ENCODE data around the gene TMEM97. TPM values are rescaled to one million over a fixed set of nuclear protein-coding genes. Genes with fewer than 3 reads are reported as not detected.
"Not testable (repeated sequence)": the region's sequence is repeated elsewhere in the genome, so short reads cannot be mapped to it uniquely, and the experiment has no call there.

TMEM97 gene
- total RNA-seq, 1 donor from 2014 or later, result 16.1 TPM

DNA sequence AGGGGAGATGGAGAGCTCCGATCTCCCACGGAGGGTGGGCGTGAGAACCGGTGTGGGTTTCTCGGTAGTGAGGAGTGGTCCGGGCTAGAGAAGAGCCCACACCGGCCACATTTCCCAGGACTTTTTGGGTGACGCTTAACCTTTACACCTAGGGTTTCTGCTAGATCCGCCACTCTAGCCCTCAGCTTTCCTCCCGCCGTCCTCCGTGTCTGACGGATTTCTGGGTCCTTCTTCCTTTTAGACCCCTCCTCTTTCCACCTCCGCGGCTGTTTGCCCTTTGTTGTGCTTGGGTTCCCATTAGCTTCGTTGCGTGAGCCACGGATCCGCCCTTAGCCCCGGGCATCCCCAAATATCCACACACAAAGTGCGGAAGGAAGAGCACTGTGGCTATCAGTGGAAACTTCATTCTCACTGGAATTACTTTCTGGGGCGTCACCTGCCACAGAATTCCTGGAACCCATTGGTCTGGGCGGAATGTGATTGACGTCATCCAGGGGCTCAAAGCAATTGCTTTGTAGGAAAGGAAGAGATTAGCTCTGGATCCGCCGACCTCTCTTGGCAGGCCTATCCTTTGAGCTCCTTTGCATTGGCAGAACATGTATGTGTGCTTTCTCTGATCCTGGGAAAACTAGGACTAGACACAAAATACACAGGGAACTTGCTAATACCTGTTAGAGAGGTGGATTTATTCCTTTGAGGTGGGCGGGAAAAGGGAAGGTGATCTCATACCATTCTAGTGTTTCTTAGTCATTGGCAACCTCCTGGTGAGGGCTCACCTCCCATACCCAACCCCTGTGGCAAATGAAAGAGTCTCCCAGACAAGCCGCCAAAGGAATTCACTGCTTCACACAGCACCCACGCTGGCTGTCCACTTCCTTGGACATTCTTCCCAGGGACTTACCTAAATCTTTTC lies 17.2 kb downstream of the TMEM97 start:
- CTCF ChIA-PET, result interaction anchor here (1.4 to 1.5 kb wide), 2 partner anchors 80 to 531 kb away, joined by 5 to 8 read pairs; no protein-coding TSS in a partner anchor
- Mint-ChIP-seq H3K27me3 (no peaks in the 10 kb centered on the region), H3K9me3 (no peaks in the 10 kb centered on the region), H3K27ac (peak overlapping the region; percentile 89), H3K4me1 (peaks cover 37% of the 10 kb centered on the region), H3K36me3 (ENCODE audit: low read depth) (peaks cover 32% of the 10 kb centered on the region), H3K4me3 (peak overlapping the region; percentile 96)
- TF ChIP-seq, protein P1, sequence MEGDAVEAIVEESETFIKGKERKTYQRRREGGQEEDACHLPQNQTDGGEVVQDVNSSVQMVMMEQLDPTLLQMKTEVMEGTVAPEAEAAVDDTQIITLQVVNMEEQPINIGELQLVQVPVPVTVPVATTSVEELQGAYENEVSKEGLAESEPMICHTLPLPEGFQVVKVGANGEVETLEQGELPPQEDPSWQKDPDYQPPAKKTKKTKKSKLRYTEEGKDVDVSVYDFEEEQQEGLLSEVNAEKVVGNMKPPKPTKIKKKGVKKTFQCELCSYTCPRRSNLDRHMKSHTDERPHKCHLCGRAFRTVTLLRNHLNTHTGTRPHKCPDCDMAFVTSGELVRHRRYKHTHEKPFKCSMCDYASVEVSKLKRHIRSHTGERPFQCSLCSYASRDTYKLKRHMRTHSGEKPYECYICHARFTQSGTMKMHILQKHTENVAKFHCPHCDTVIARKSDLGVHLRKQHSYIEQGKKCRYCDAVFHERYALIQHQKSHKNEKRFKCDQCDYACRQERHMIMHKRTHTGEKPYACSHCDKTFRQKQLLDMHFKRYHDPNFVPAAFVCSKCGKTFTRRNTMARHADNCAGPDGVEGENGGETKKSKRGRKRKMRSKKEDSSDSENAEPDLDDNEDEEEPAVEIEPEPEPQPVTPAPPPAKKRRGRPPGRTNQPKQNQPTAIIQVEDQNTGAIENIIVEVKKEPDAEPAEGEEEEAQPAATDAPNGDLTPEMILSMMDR (IDR thresholded peaks at IDR 0.05), result no peak
- POLR2A ChIA-PET, result interaction anchor here (0.6 to 4.3 kb wide), 19 partner anchors 9 to 1668 kb away, joined by 3 to 110 read pairs (median 3); partner anchors contain the start of genes ALDOC, BLTP2, POLDIP2 and RPL23A
- ATAC-seq (ENCODE audit: low read depth) (no peak), DNase-seq (no peak)
- intact Hi-C loops (cut with micrococcal nuclease), result loop anchor here (1.0 to 2.0 kb wide), 8 partner anchors 17 to 530 kb away; partner anchors contain the start of genes LYRM9, POLDIP2, SARM1 and SLC46A1

DNA sequence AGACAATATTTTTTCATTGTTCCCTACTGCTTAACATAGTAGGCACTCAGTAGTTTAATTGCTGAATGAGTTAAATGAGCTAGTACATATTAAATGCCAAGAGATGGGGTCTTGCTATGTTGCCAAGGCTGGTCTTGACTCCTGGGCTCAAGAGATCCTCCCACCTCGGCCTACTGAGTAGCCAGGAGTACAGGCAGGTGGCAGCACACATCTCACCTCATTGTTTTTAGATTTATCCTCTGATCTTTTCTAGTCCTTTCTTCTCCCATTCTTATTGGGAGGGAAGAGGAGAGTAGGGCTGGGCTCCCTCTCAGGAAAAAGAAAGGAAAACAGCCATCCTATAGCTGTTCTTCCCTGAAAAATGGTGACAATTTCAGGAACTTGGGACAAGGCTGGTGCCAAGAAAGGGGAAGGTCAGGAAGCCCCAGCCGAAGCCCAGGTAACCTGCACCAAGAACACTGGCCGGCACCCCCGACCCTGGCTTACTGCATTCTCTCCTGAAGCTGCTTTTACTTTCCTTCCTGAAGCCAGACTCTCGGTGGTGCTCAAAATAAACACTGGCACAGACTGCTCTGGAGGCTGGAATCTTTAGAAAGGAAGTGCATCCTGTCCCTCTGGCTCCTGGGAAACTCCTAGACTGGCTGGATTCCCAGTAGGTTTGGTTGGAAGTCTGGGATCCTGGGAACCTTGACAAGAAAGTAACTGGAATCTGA lies 19.2 kb downstream of the TMEM97 start:
- Mint-ChIP-seq H3K4me1 (peaks cover 37% of the 10 kb centered on the region), H3K27ac (no peak overlapping the region), H3K4me3 (no peak overlapping the region), H3K36me3 (ENCODE audit: low read depth) (peaks cover 38% of the 10 kb centered on the region), H3K9me3 (no peaks in the 10 kb centered on the region), H3K27me3 (no peaks in the 10 kb centered on the region)
- TF ChIP-seq, protein P1 (IDR thresholded peaks at IDR 0.05), result no peak
- ChIA-PET POLR2A (interaction anchor here (0.8 kb wide), 1 partner anchor 19 kb away, joined by 3 read pairs; the partner anchor contains the start of gene POLDIP2), CTCF (no interaction called here)
- no peak for DNase-seq
- no peak for ATAC-seq (ENCODE audit: low read depth)
- intact Hi-C loops (cut with micrococcal nuclease), result no loop called here

DNA sequence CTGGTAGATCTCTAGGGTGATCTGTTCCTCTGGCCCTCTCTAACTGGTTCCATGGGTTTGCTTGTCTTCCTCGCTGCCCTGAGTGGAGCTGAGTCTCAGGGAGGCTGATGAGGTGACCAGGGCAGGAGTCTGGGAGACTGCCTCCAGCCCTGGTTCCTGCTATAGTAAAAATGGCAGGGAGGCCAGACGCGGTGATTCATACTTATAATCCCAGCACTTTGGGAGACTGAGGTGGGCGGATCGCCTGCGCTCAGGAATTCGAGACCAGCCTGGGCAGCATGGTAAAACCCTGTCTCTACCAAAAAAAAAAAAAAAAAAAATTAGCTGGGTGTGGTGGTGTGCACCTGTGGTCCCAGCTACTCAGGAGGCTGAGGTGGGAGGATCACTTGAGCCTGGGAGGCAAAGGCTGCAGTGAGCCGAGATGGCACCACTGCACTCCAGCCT lies 19.8 kb downstream of the TMEM97 start:
- peaks cover 36% of the 10 kb centered on the region for H3K4me1 Mint-ChIP-seq
- H3K4me3 Mint-ChIP-seq; intact Hi-C loops (cut with micrococcal nuclease); H3K27me3 Mint-ChIP-seq; POLR2A ChIA-PET; DNase-seq; CTCF ChIA-PET; H3K27ac Mint-ChIP-seq; ATAC-seq (ENCODE audit: low read depth); H3K9me3 Mint-ChIP-seq: not testable (repeated sequence)
- H3K36me3 Mint-ChIP-seq (ENCODE audit: low read depth), result peaks cover 41% of the 10 kb centered on the region

DNA sequence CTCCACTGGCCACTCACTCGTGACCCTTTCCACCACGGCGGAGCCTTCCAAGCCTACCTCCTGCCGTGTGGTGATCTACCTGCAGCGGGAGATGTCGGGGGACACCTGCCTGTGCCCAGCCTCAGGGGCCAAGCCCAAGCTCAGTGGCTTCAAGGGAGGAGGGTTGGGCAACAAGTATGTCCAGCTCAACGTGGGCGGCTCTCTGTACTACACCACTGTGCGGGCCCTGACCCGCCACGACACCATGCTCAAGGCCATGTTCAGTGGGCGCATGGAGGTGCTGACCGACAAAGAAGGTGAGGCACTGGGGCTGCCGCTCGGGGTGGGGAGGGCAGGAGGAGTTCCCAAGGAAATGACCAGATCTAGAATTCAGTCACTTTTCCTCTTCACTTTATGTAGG lies 20.4 kb downstream of the TMEM97 start:
- Mint-ChIP-seq H3K9me3 (no peaks in the 10 kb centered on the region), H3K27ac (no peak overlapping the region), H3K4me1 (peaks cover 30% of the 10 kb centered on the region)

DNA sequence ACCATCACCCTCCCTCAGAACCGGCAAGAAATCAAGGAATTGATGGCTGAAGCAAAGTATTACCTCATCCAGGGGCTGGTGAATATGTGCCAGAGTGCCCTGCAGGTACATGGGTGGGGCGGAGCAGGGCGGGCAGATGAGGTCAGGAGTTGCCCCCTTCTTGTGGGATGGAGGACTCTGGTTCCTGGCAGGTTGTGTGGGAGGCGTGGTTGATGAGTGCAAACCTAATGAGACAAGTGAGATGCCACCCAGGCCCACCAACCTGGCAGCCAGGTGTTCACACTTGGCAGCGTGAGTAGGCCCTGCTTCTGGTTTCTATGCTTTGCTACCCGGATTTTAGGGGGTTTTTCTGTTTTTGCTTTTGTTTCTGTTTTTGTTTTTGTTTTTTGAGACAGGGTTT lies 21.4 kb downstream of the TMEM97 start:
- TF ChIP-seq, protein P1 (IDR thresholded peaks at IDR 0.05), result no peak
- ChIA-PET CTCF (no interaction called here), POLR2A (no interaction called here)
- ATAC-seq (ENCODE audit: low read depth), result no peak
- Mint-ChIP-seq H3K4me3 (no peak overlapping the region), H3K36me3 (ENCODE audit: low read depth) (peaks cover 53% of the 10 kb centered on the region), H3K27me3 (no peaks in the 10 kb centered on the region), H3K9me3 (no peaks in the 10 kb centered on the region), H3K27ac (no peak overlapping the region), H3K4me1 (peaks cover 23% of the 10 kb centered on the region)
- intact Hi-C loops (cut with micrococcal nuclease), result no loop called here
- no peak for DNase-seq

More for the DNA sequence above, 20.4 kb downstream of the TMEM97 start:
- TF ChIP-seq, protein P1 (IDR thresholded peaks at IDR 0.05), result no peak
- DNase-seq, result no peak
- intact Hi-C loops (cut with micrococcal nuclease), result no loop called here
- no peak for ATAC-seq (ENCODE audit: low read depth)
- Mint-ChIP-seq H3K27me3 (no peaks in the 10 kb centered on the region), H3K4me3 (no peak overlapping the region), H3K36me3 (ENCODE audit: low read depth) (peaks cover 48% of the 10 kb centered on the region)
- POLR2A ChIA-PET, result interaction anchor here (0.6 kb wide), 1 partner anchor 42 kb away, joined by 5 read pairs; no protein-coding TSS in a partner anchor
- CTCF ChIA-PET, result no interaction called here

Measured in activated B cell treated with CpG ODN at 0.5 μM for 24 hours (primary cell).